ENCODE results near the gene G6PD.
"Not testable (repeated sequence)": the region's sequence is repeated elsewhere in the genome, so short reads cannot be mapped to it uniquely, and the experiment has no call there.

GRCh38 chrX:154558896-154559295 lies 12.2 kb upstream of the G6PD start:
- TF ChIP-seq, protein P1, sequence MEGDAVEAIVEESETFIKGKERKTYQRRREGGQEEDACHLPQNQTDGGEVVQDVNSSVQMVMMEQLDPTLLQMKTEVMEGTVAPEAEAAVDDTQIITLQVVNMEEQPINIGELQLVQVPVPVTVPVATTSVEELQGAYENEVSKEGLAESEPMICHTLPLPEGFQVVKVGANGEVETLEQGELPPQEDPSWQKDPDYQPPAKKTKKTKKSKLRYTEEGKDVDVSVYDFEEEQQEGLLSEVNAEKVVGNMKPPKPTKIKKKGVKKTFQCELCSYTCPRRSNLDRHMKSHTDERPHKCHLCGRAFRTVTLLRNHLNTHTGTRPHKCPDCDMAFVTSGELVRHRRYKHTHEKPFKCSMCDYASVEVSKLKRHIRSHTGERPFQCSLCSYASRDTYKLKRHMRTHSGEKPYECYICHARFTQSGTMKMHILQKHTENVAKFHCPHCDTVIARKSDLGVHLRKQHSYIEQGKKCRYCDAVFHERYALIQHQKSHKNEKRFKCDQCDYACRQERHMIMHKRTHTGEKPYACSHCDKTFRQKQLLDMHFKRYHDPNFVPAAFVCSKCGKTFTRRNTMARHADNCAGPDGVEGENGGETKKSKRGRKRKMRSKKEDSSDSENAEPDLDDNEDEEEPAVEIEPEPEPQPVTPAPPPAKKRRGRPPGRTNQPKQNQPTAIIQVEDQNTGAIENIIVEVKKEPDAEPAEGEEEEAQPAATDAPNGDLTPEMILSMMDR (IDR thresholded peaks at IDR 0.05; ENCODE audit: insufficient read depth, low read depth, low read length): not testable (repeated sequence)
- not testable (repeated sequence) for TF ChIP-seq EZH2 (IDR thresholded peaks at IDR 0.05; ENCODE audit: insufficient read depth, low read length)
